ENCODE data around the gene OR14I1.
"Not testable (repeated sequence)": the region's sequence is repeated elsewhere in the genome, so short reads cannot be mapped to it uniquely, and the experiment has no call there.

OR14I1 gene

GRCh38 chr1:248686815-248687214 is 15.8 kb downstream of the OR14I1 start:
- DNase-seq: no peak

DNA sequence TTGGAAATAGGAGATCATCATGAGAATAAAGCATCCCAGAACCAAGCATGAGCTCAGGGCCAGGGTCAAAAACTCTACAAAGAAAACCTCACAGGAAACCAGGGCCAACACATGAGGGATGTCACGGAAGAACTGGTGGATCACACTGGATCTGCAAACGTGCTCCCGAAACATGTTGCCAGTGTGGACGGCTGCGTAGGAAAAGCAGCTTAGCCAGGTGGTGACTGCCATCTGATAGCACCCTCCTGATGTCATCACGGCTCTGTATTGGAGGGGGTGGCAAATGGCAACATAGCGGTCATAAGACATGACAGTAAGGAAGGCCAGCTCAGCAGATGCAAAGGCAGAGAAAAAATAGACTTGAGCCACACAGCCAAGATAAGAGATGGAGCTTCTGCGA is 20.9 kb downstream of the OR14I1 start:
- DNase-seq: no peak

- DNase-seq: no peak
These were observed 32.6 kb downstream of the OR14I1 start for GRCh38 chr1:248670003-248670402.

DNA sequence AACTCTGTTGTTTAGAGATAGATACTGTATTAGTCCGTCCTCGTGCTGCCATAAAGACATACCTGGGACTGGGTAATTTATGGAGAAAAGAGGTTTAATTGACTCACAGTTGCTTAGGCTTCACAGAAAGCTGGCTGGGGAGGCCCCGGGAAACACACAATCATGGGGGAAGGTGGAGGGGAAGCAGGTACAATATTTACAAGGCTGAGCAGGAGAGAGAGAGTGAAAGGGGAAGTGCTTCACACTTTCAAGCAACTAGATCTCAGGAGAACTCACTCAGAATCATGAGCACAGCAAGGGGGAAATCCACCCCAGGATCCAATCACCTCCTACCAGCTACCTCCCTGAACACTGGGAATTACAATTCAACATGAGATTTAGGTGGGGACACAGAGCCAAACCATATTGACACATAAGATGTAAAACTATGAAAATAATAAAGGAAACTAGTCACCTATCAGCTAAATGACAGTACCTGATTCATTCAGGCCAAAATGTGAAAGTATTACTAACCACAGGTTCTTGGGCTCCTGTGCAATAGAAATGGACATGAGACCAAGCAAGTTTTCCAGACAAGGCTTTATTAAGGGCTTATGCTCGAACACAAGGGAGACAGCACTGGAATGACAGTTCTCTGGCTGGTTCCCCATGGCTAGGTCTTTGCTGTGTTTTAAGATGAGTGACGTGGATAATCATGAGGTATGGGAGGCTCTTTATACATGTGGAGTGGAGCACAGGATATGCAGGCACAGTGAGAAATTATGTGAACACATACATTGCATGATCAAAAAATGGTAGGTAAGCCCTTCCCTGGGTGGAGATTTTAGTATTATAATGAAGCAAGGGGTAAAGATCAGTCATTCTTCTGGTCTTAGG is 38.9 kb downstream of the OR14I1 start:
- not testable (repeated sequence) for DNase-seq

DNA sequence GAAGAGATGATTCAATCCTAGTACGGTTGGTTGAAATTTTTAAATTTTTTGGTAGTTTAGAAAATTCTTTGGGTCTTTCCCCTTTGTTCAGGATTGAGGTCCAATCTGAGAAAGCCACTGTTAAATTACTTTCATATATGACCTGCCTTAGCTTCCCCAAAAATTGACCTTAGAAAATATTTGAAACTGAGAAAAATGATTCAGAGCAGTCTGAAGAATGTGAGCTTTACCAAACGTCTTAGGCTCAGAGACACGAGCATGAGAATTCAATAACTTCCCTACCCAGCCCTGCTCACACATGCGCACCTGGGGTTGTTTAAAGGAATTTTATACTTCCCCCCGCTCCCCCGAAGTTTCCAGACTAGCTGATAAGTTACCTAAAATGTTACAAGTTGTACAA is 45.8 kb downstream of the OR14I1 start:
- DNase-seq: not testable (repeated sequence)

DNA sequence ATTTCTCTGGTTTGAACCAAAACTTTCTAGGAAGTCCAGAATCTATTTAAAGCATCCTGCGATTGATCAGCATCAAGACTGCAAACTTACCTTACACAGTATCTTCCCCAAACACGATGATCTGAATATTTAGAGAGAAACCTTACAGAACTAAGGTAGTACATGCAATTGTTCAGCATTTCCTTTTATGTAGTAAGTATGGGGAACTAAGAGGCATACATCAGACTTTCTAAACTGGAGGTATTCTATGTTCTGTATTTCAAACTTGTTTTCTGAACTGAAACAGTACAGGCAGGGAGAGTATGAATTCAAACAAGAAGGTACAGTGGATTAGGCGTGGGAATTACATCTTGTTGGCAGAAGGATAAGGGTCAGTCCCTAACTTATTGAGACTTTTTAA is 47.2 kb downstream of the OR14I1 start, which contains the start of gene OR2T27:
TSS of gene OR2T27 (minus strand) at position 175 of the 400 bp plus-strand sequence. CDS start 4,644 bp downstream, outside the sequence.
- DNase-seq: not testable (repeated sequence)

All from NCI-H510A (cell line).